IMR-90 (cell line): Measurements from ENCODE around the gene DYNLRB2. TPM values are rescaled to one million over a fixed set of nuclear protein-coding genes. Genes with fewer than 3 reads are reported as not detected.

Experiments used
- ATAC-seq: fragments of 200-7000 bp; cut with Tn5 transposase; 2 replicates; pipeline ENCODE4 v1.9.1; 2020; ENCODE audit warnings: low read depth, mild to moderate bottlenecking, moderate library complexity
- BruUV-seq: library from RNA; stranded (reverse); fragments of 400-500 nt; replicated peaks from 2 replicates; lab custom pipeline; 2021; lab: Mats Ljungman, UMichigan
- CTCF ChIA-PET: fragments of 300-600 bp; formaldehyde crosslinking; extraction: SDS; loops from one replicate; lab custom pipeline; 2021; ENCODE audit warnings: antibody characterized with exemption; lab: Yijun Ruan, JAX
- POLR2A ChIA-PET: fragments of 300-600 bp; sonication (Branson Sonifier 250); formaldehyde crosslinking; loops from one replicate; lab custom pipeline; 2022; ENCODE audit warnings: antibody characterized with exemption; ENCODE audit not compliant: unreplicated experiment; lab: Charles Lee
- DNase-seq: peaks from one replicate; pipeline ENCODE4 v3.0.0; 2013
- H2AFZ ChIP-seq: replicated peaks from 2 replicates; pipeline ENCODE3; 2013; ENCODE audit warnings: low read length, mild to moderate bottlenecking; ENCODE audit not compliant: poor library complexity
- H2AK5ac ChIP-seq: 2 replicates; pipeline ENCODE4 v1.6.1; 2013; ENCODE audit warnings: low read depth, low read length, inconsistent platforms
- H2AK9ac ChIP-seq: replicated peaks from 2 replicates; pipeline ENCODE3; 2013; ENCODE audit warnings: mild to moderate bottlenecking, low read depth, low read length, moderate library complexity; ENCODE audit not compliant: poor library complexity
- H2BK120ac ChIP-seq: 2 replicates; pipeline ENCODE4 v1.6.1; 2013; ENCODE audit warnings: low read depth, low read length, inconsistent platforms
- H2BK15ac ChIP-seq: 3 replicates; pipeline ENCODE4 v1.6.1; 2013; ENCODE audit warnings: low read depth, low read length, inconsistent platforms
- H2BK20ac ChIP-seq: 2 replicates; pipeline ENCODE4 v1.6.1; 2013; ENCODE audit warnings: low read depth, mild to moderate bottlenecking, inconsistent platforms, low read length, moderate library complexity
- H2BK5ac ChIP-seq: 2 replicates; pipeline ENCODE4 v1.6.1; 2013; ENCODE audit warnings: mild to moderate bottlenecking, low read depth, low read length, inconsistent platforms; ENCODE audit not compliant: poor library complexity, severe bottlenecking
- H3K14ac ChIP-seq: replicated peaks from 2 replicates; pipeline ENCODE4 v1.6.1; 2013; ENCODE audit warnings: low read depth, low read length, inconsistent platforms
- H3K18ac ChIP-seq: 2 replicates; pipeline ENCODE4 v1.6.1; 2013; ENCODE audit warnings: low read depth, low read length, control low read depth
- H3K23ac ChIP-seq: 2 replicates; pipeline ENCODE4 v1.6.1; 2013; ENCODE audit warnings: low read depth, low read length, inconsistent platforms
- H3K27ac ChIP-seq: 2 replicates; pipeline ENCODE4 v1.5.1; 2013; ENCODE audit warnings: mild to moderate bottlenecking, control low read depth, low read length; ENCODE audit not compliant: insufficient read depth
- H3K27me3 ChIP-seq: 2 replicates; pipeline ENCODE4 v1.6.1; 2013; ENCODE audit warnings: low read length; ENCODE audit not compliant: control insufficient read depth, insufficient read depth
- H3K36me3 ChIP-seq: 2 replicates; pipeline ENCODE4 v1.6.1; 2013; ENCODE audit warnings: low read length, mixed read lengths; ENCODE audit not compliant: control insufficient read depth, insufficient read depth
- H3K4ac ChIP-seq: 2 replicates; pipeline ENCODE4 v1.6.1; 2013; ENCODE audit warnings: low read depth, low read length, inconsistent platforms
- H3K4me1 ChIP-seq: 2 replicates; pipeline ENCODE4 v1.6.1; 2013; ENCODE audit warnings: low read length, mixed read lengths; ENCODE audit not compliant: control insufficient read depth, insufficient read depth
- H3K4me2 ChIP-seq: 2 replicates; pipeline ENCODE4 v1.6.1; 2013; ENCODE audit warnings: low read depth, mild to moderate bottlenecking, control low read depth, low read length, moderate library complexity
- H3K4me3 ChIP-seq: 2 replicates; pipeline ENCODE4 v1.5.1; 2013; ENCODE audit warnings: low read depth, mild to moderate bottlenecking, control low read depth, low read length, moderate library complexity; ENCODE audit not compliant: insufficient read depth
- H3K56ac ChIP-seq: 2 replicates; pipeline ENCODE4 v1.6.1; 2013; ENCODE audit warnings: low read length, inconsistent platforms; ENCODE audit not compliant: insufficient read depth; ENCODE audit errors: extremely low read depth
- H3K79me1 ChIP-seq, 2 experiments: 2 replicates each; pipeline ENCODE4 v1.6.1; 2013; ENCODE audit warnings: low read length in 2 of 2, inconsistent platforms in 1 of 2, low read depth in 1 of 2
- H3K9ac ChIP-seq: 2 replicates; pipeline ENCODE4 v1.6.1; 2013; ENCODE audit warnings: low read depth, low read length, control low read depth
- H3K9me1 ChIP-seq: 2 replicates; pipeline ENCODE4 v1.6.1; 2013; ENCODE audit warnings: low read length, inconsistent platforms; ENCODE audit not compliant: insufficient read depth
- H3K9me3 ChIP-seq: 2 replicates; pipeline ENCODE4 v1.6.1; 2013; ENCODE audit warnings: low read length; ENCODE audit not compliant: control insufficient read depth, insufficient read depth
- H4K20me1 ChIP-seq: 2 replicates; pipeline ENCODE4 v1.6.1; 2013; ENCODE audit warnings: low read length, inconsistent platforms; ENCODE audit not compliant: insufficient read depth
- H4K5ac ChIP-seq: 2 replicates; pipeline ENCODE4 v1.6.1; 2013; ENCODE audit warnings: mild to moderate bottlenecking, low read depth, low read length, control low read depth
- H4K8ac ChIP-seq, 2 experiments: 2 replicates each; pipeline ENCODE4 v1.6.1; 2013; ENCODE audit warnings: low read depth in 2 of 2, low read length in 2 of 2, control low read depth in 1 of 2, inconsistent platforms in 1 of 2
- H4K91ac ChIP-seq: 2 replicates; pipeline ENCODE4 v1.6.1; 2013; ENCODE audit warnings: low read depth, low read length, inconsistent platforms; ENCODE audit not compliant: insufficient read depth
- POLR2A ChIP-seq: IDR thresholded peaks from 2 replicates; pipeline ENCODE4 v1.6.1; 2012; ENCODE audit warnings: mild to moderate bottlenecking, low read depth, low read length
- WGBS, 2 experiments: methylation state at CpG; one replicate each; pipeline versions ENCODE4 v1.1.5 to v1.1.7; 2013; ENCODE audit warnings: missing lambda C conversion rate in 2 of 2; ENCODE audit not compliant: insufficient read length in 1 of 2; ENCODE audit errors: extremely low coverage in 2 of 2; 5-methylcytosine and 5-hydroxymethylcytosine counted together
- dilution Hi-C: fragments of 300-500 bp; cut with HindIII; formaldehyde crosslinking; loops from one replicate; pipeline ENCODE4 v1.14.3; 2018; ENCODE audit warnings: low sequenced_read_pairs; ENCODE audit not compliant: unreplicated experiment
- in situ Hi-C: fragments of 300-500 bp; cut with MboI; formaldehyde crosslinking; loops from 3 replicates; pipeline ENCODE4 v1.14.3; 2019; ENCODE audit warnings: low sequenced_read_pairs, inconsistent platforms, mixed read lengths
- intact Hi-C: fragments of 100-400 bp; cut with micrococcal nuclease; formaldehyde crosslinking; loops from 2 replicates; pipeline ENCODE4 v1.10.0; 2022
- polyA plus RNA-seq, 3 experiments: library from polyadenylated mRNA; depleted of rRNA; stranded (reverse); fragments of >200 nt; gene quantifications; 2 replicates each; pipeline ENCODE4 v1.2.3, GENCODE V29; 2012; ENCODE audit warnings: low replicate concordance in 1 of 3
- total RNA-seq: library from RNA; depleted of rRNA; stranded (reverse); fragments of >200 nt; gene quantifications from 2 replicates; pipeline ENCODE4 v1.2.3, GENCODE V29; 2012
- TF ChIP-seq, protein P1 (sequence below): fragments of 150-350 bp; IDR thresholded peaks from 2 replicates; pipeline ENCODE4 v1.6.1; 2016; ENCODE audit warnings: low read depth, mild to moderate bottlenecking, low read length, moderate library complexity, borderline replicate concordance
- TF ChIP-seq, protein P2 (sequence below): fragments of 150-350 bp; IDR thresholded peaks from 2 replicates; pipeline ENCODE4 v1.6.1; 2017; ENCODE audit warnings: mild to moderate bottlenecking, antibody characterized with exemption, low read length, low read depth

DYNLRB2 gene
- total and polyA plus RNA-seq, 2 of the 4 experiments (the other 2 are of a cell fraction) = not detected

DNA sequence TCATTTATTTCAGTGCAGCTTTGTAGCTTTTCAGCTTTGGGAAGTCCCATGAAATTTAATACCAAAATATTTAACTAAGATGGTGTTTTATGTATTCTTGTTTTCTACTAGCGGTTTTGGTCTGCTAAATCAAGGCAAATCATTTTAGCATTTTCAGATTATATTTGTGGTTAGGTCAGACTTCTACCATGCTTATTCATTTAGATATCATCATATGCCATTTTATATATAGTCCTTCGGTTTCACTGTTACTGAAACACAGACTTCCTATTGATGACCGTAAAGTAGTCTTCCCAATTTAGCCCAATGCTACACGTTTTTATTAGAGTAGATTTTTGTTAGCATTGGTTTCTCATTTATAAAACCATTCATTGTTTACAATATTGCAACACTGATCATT is 5.5 kb downstream of the DYNLRB2 start:
- Histone ChIP-seq H3K4me1 (no peaks in the 10 kb centered on the region), H2AK5ac (no peak overlapping the region), H3K9me3 (no peaks in the 10 kb centered on the region), H3K9me1 (no peaks in the 10 kb centered on the region), H2BK20ac (no peak overlapping the region), H2BK120ac (no peak overlapping the region), H3K18ac (no peak overlapping the region), H3K4ac (no peak overlapping the region), H2AFZ (no peak overlapping the region), H3K79me1 (no peaks in the 10 kb centered on the region), H3K56ac (no peak overlapping the region), H3K36me3 (no peaks in the 10 kb centered on the region), H3K14ac (no peak overlapping the region), H2BK5ac (no peak overlapping the region), H4K20me1 (no peaks in the 10 kb centered on the region), H3K9ac (no peak overlapping the region), H4K91ac (no peak overlapping the region), H2BK15ac (no peak overlapping the region), H4K5ac (no peak overlapping the region), H3K27ac (no peak overlapping the region), H2AK9ac (no peak overlapping the region), H3K4me2 (no peak overlapping the region), H3K27me3 (no peaks in the 10 kb centered on the region), H3K4me3 (no peak overlapping the region), H3K23ac (no peak overlapping the region), H4K8ac (no peak overlapping the region)
- dilution Hi-C loops (no loop called here), intact Hi-C loops (no loop called here), in situ Hi-C loops (loop anchor here (25.0 kb wide), 1 partner anchor 266 kb away; the partner anchor contains the start of gene CDYL2)
- WGBS, 2 experiments = no CpG with 5 or more reads among the region's 4 CpGs
- ATAC-seq (no peak), DNase-seq (no peak)
- BruUV-seq = no TSS peak
- POLR2A ChIA-PET = no interaction called here
- CTCF ChIA-PET = no interaction called here
- no peak for TF ChIP-seq POLR2A
- TF ChIP-seq, protein P1, sequence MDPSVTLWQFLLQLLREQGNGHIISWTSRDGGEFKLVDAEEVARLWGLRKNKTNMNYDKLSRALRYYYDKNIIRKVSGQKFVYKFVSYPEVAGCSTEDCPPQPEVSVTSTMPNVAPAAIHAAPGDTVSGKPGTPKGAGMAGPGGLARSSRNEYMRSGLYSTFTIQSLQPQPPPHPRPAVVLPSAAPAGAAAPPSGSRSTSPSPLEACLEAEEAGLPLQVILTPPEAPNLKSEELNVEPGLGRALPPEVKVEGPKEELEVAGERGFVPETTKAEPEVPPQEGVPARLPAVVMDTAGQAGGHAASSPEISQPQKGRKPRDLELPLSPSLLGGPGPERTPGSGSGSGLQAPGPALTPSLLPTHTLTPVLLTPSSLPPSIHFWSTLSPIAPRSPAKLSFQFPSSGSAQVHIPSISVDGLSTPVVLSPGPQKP = no peak
- TF ChIP-seq, protein P2, sequence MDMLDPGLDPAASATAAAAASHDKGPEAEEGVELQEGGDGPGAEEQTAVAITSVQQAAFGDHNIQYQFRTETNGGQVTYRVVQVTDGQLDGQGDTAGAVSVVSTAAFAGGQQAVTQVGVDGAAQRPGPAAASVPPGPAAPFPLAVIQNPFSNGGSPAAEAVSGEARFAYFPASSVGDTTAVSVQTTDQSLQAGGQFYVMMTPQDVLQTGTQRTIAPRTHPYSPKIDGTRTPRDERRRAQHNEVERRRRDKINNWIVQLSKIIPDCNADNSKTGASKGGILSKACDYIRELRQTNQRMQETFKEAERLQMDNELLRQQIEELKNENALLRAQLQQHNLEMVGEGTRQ = no peak
